HUES64 (cell line): ENCODE measurements around the gene MAGI2.
"Not testable (repeated sequence)": the region's sequence is repeated elsewhere in the genome, so short reads cannot be mapped to it uniquely, and the experiment has no call there.

Source experiments
- H3K27ac ChIP-seq: 2 replicates; pipeline ENCODE4 v1.7.0; 2013; ENCODE audit warnings: low read depth, low read length, inconsistent platforms
- H3K27me3 ChIP-seq: 2 replicates; pipeline ENCODE4 v1.6.1; 2013; ENCODE audit warnings: mild to moderate bottlenecking, low read length; ENCODE audit not compliant: insufficient read depth
- H3K36me3 ChIP-seq: 2 replicates; pipeline ENCODE4 v1.6.1; 2013; ENCODE audit warnings: mild to moderate bottlenecking, low read length; ENCODE audit not compliant: insufficient read depth
- H3K4me1 ChIP-seq: 2 replicates; pipeline ENCODE4 v1.6.1; 2013; ENCODE audit warnings: mild to moderate bottlenecking, low read length, moderate library complexity; ENCODE audit not compliant: insufficient read depth
- H3K4me3 ChIP-seq: 2 replicates; pipeline ENCODE4 v1.5.1; 2013; ENCODE audit warnings: mild to moderate bottlenecking, low read length, moderate library complexity
- H3K9ac ChIP-seq: 2 replicates; pipeline ENCODE4 v1.6.1; 2013; ENCODE audit warnings: mild to moderate bottlenecking, low read depth, low read length
- H3K9me3 ChIP-seq: 2 replicates; pipeline ENCODE4 v1.6.1; 2013; ENCODE audit warnings: low read depth, low read length; ENCODE audit not compliant: insufficient read depth
- WGBS: fragments of 150-250, 120-280 bp; methylation state at CpG from one replicate; pipeline ENCODE4 v1.1.7; 2013; ENCODE audit warnings: missing lambda C conversion rate; 5-methylcytosine and 5-hydroxymethylcytosine counted together

Gene MAGI2

GRCh38 chr7:78983483-78983882, 470.0 kb downstream of the MAGI2 start:
- Histone ChIP-seq H3K9me3 (no peaks in the 10 kb centered on the region), H3K27ac (no peak overlapping the region), H3K27me3 (no peaks in the 10 kb centered on the region), H3K36me3 (no peaks in the 10 kb centered on the region), H3K4me1 (no peaks in the 10 kb centered on the region), H3K4me3 (no peak overlapping the region), H3K9ac (no peak overlapping the region)

GRCh38 chr7:78970440-78970916, 483.0 kb downstream of the MAGI2 start:
- no peak overlapping the region for H3K27ac ChIP-seq
- no peak overlapping the region for H3K4me3 ChIP-seq
- H3K27me3 ChIP-seq = no peaks in the 10 kb centered on the region
- H3K9me3 ChIP-seq = no peaks in the 10 kb centered on the region
- H3K36me3 ChIP-seq = no peaks in the 10 kb centered on the region
- no peak overlapping the region for H3K9ac ChIP-seq
- peaks cover 15% of the 10 kb centered on the region for H3K4me1 ChIP-seq

- WGBS = 90% methylated on average over 11 of the region's 11 CpGs
- H3K36me3 ChIP-seq = no peaks in the 10 kb centered on the region
- no peaks in the 10 kb centered on the region for H3K9me3 ChIP-seq
Observed at GRCh38 chr7:78968951-78969350, 484.5 kb downstream of the MAGI2 start.

GRCh38 chr7:78967561-78967960, 485.9 kb downstream of the MAGI2 start:
- not testable (repeated sequence) for H3K36me3 ChIP-seq, H3K4me3 ChIP-seq, H3K9me3 ChIP-seq, H3K27me3 ChIP-seq, H3K9ac ChIP-seq, H3K27ac ChIP-seq
- H3K4me1 ChIP-seq = peaks cover 12% of the 10 kb centered on the region
- 94% methylated on average over 2 of the region's 2 CpGs for WGBS

More at GRCh38 chr7:78968951-78969350, 484.5 kb downstream of the MAGI2 start:
- no peaks in the 10 kb centered on the region for H3K27me3 ChIP-seq
- H3K27ac ChIP-seq = no peak overlapping the region
- peaks cover 15% of the 10 kb centered on the region for H3K4me1 ChIP-seq
- no peak overlapping the region for H3K4me3 ChIP-seq
- H3K9ac ChIP-seq = no peak overlapping the region; the same call in 1 of the 2 replicates

GRCh38 chr7:78967046-78967445, 486.4 kb downstream of the MAGI2 start:
- Histone ChIP-seq H3K27ac (no peak overlapping the region), H3K36me3 (no peaks in the 10 kb centered on the region), H3K27me3 (no peaks in the 10 kb centered on the region), H3K9ac (no peak overlapping the region), H3K9me3 (no peaks in the 10 kb centered on the region), H3K4me1 (peaks cover 12% of the 10 kb centered on the region), H3K4me3 (no peak overlapping the region)
- WGBS = 92% methylated on average over 2 of the region's 2 CpGs

GRCh38 chr7:78959477-78959876, 494.0 kb downstream of the MAGI2 start:
- H3K9me3 ChIP-seq = no peaks in the 10 kb centered on the region
- H3K36me3 ChIP-seq = no peaks in the 10 kb centered on the region
- no peaks in the 10 kb centered on the region for H3K4me1 ChIP-seq
- H3K27me3 ChIP-seq = no peaks in the 10 kb centered on the region
- H3K4me3 ChIP-seq = no peak overlapping the region
- 97% methylated on average over 5 of the region's 5 CpGs for WGBS
- no peak overlapping the region for H3K27ac ChIP-seq
- no peak overlapping the region for H3K9ac ChIP-seq

GRCh38 chr7:78955329-78955728, 498.1 kb downstream of the MAGI2 start:
- Histone ChIP-seq H3K9ac (no peak overlapping the region), H3K27me3 (no peaks in the 10 kb centered on the region), H3K27ac (no peak overlapping the region), H3K4me3 (no peak overlapping the region), H3K9me3 (no peaks in the 10 kb centered on the region), H3K4me1 (no peaks in the 10 kb centered on the region), H3K36me3 (no peaks in the 10 kb centered on the region)
- no CpG with 5 or more reads among the region's 1 CpG for WGBS

- H3K27me3 ChIP-seq = no peaks in the 10 kb centered on the region
- no peak overlapping the region for H3K9ac ChIP-seq
- H3K4me3 ChIP-seq = no peak overlapping the region
- 94% methylated on average over 5 of the region's 5 CpGs for WGBS
- H3K36me3 ChIP-seq = no peaks in the 10 kb centered on the region
- no peak overlapping the region for H3K27ac ChIP-seq
- no peaks in the 10 kb centered on the region for H3K9me3 ChIP-seq
- H3K4me1 ChIP-seq = no peaks in the 10 kb centered on the region
Observed at GRCh38 chr7:78953726-78954363, 499.6 kb downstream of the MAGI2 start.

GRCh38 chr7:78953090-78953489, 500.4 kb downstream of the MAGI2 start:
- no peaks in the 10 kb centered on the region for H3K9me3 ChIP-seq
- no peaks in the 10 kb centered on the region for H3K27me3 ChIP-seq
- H3K36me3 ChIP-seq = no peaks in the 10 kb centered on the region
- H3K4me1 ChIP-seq = no peaks in the 10 kb centered on the region
- no peak overlapping the region for H3K4me3 ChIP-seq
- WGBS = 78% methylated on average over 1 of the region's 1 CpG
- no peak overlapping the region for H3K9ac ChIP-seq
- no peak overlapping the region for H3K27ac ChIP-seq

GRCh38 chr7:78939669-78940068, 513.8 kb downstream of the MAGI2 start:
- 93% methylated on average over 4 of the region's 4 CpGs for WGBS

GRCh38 chr7:78924581-78924980, 528.9 kb downstream of the MAGI2 start:
- no CpG with 5 or more reads among the region's 2 CpGs for WGBS
- Histone ChIP-seq H3K36me3 (no peaks in the 10 kb centered on the region), H3K27ac (no peak overlapping the region), H3K27me3 (no peaks in the 10 kb centered on the region), H3K4me3 (no peak overlapping the region), H3K9me3 (no peaks in the 10 kb centered on the region), H3K4me1 (no peaks in the 10 kb centered on the region), H3K9ac (no peak overlapping the region)

More at GRCh38 chr7:78939669-78940068, 513.8 kb downstream of the MAGI2 start:
- Histone ChIP-seq H3K4me1 (no peaks in the 10 kb centered on the region), H3K36me3 (no peaks in the 10 kb centered on the region), H3K4me3 (no peak overlapping the region), H3K9me3 (no peaks in the 10 kb centered on the region), H3K27ac (no peak overlapping the region), H3K9ac (no peak overlapping the region), H3K27me3 (no peaks in the 10 kb centered on the region)

- no peaks in the 10 kb centered on the region for H3K36me3 ChIP-seq
- H3K4me1 ChIP-seq = no peaks in the 10 kb centered on the region
- no peaks in the 10 kb centered on the region for H3K9me3 ChIP-seq
- H3K4me3 ChIP-seq = no peak overlapping the region
- H3K27ac ChIP-seq = no peak overlapping the region
- H3K9ac ChIP-seq = no peak overlapping the region
- H3K27me3 ChIP-seq = no peaks in the 10 kb centered on the region
Observed at GRCh38 chr7:78912781-78913180, 540.7 kb downstream of the MAGI2 start.
